ENCODE measurements around the gene MMP20. TPM values are rescaled to one million over a fixed set of nuclear protein-coding genes. Genes with fewer than 3 reads are reported as not detected.

The MMP20 gene
- polyA plus RNA-seq, 2 of the 4 experiments (the other 2 are of a cell fraction): not detected

GRCh38 chr11:102617466-102618008 lies 7.6 kb downstream of the MMP20 start:
- no peaks in the 10 kb centered on the region for H3K9me3 ChIP-seq
- DNase-seq (ENCODE audit: low read depth in 1 of 2, low spot score in 1 of 2) (no peak), FAIRE-seq (no peak), ATAC-seq (no peak)
- WGBS (ENCODE audit: missing lambda C conversion rate): 83% methylated on average over 1 of the region's 1 CpG
- no peak overlapping the region for H3K4me2 ChIP-seq
- TF ChIP-seq MAFK (IDR thresholded peaks at IDR 0.05; ENCODE audit: partially characterized antibody) (peak; percentile 30), ESRRA (IDR thresholded peaks at IDR 0.05; ENCODE audit: borderline replicate concordance, low read length) (no peak), RAD21 (conservative IDR thresholded peaks at IDR 0.05 in 1 of 2, IDR thresholded peaks at IDR 0.05 in 1 of 2) (no peak)
- TF ChIP-seq, protein P1, sequence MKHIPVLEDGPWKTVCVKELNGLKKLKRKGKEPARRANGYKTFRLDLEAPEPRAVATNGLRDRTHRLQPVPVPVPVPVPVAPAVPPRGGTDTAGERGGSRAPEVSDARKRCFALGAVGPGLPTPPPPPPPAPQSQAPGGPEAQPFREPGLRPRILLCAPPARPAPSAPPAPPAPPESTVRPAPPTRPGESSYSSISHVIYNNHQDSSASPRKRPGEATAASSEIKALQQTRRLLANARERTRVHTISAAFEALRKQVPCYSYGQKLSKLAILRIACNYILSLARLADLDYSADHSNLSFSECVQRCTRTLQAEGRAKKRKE (CRISPR knock-in tag; IDR thresholded peaks at IDR 0.05; ENCODE audit: low read depth): no peak
- peaks cover 36% of the 10 kb centered on the region for H3K4me1 ChIP-seq
- no peak overlapping the region for H3K27ac ChIP-seq
- ChIA-PET CTCF (interaction anchor here (0.8 to 2.2 kb wide), 2 partner anchors 49 to 242 kb away, joined by 4 to 8 read pairs; no protein-coding TSS in a partner anchor), POLR2A (no interaction called here)
- no peak overlapping the region for H3K4me3 ChIP-seq

DNA sequence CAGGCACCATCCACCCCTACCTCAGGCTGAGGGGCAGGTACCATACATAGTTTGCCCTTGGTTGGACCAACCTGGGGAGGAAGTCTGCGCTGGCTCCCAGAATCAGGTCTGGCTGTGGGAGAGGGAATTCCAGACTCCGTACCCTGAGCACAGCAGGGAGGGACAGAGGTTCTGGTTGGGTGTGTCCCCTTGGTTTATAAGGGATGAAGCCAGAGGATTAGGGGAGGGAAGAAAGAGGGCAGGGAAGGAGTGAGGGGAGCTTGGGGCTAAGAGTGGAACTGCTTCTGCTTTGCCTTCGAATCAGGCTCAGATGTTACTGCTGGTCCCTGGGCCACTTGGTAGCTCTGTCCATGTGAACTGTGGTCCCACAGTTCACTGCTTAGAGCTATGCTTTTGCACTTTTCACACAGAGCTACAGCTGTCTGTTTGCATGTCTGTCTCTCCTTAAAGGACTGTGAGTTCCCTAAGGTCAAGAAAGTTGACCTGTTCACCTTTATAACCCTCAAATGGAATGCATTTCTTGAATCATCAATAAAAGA lies 9.2 kb downstream of the MMP20 start:
- DNase-seq (ENCODE audit: low read depth in 1 of 2, low spot score in 1 of 2): no peak
- peak in 1 of 2 experiments; percentile 35; a peak in 2 of 6 replicates for ATAC-seq
- ChIA-PET CTCF (interaction anchor here (1.2 to 6.9 kb wide), 6 partner anchors 50 to 273 kb away, joined by 4 to 81 read pairs (median 44); no protein-coding TSS in a partner anchor), POLR2A (no interaction called here)
- Histone ChIP-seq H3K4me3 (no peak overlapping the region), H3K9me3 (no peaks in the 10 kb centered on the region), H3K4me1 (peaks cover 32% of the 10 kb centered on the region), H3K27ac (peak overlapping the region in 1 of 2 experiments; percentile 34; a peak in 2 of 6 replicates), H3K4me2 (0 out of 3 replicates have a peak overlapping the region, but pooled peaks have one; percentile 29)
- 94% methylated on average over 2 of the region's 3 CpGs for WGBS (ENCODE audit: missing lambda C conversion rate)
- TF ChIP-seq FOSL2 (IDR thresholded peaks at IDR 0.05): no peak
- no peak for TF ChIP-seq FOSL2 (CRISPR knock-in tag; IDR thresholded peaks at IDR 0.05)
- no peak for TF ChIP-seq ZFP36 (IDR thresholded peaks at IDR 0.05; ENCODE audit: borderline replicate concordance, partially characterized antibody)
- no peak for TF ChIP-seq CBX2 (IDR thresholded peaks at IDR 0.05; ENCODE audit: borderline replicate concordance, low read depth)
- no peak for TF ChIP-seq CHD2 (IDR thresholded peaks at IDR 0.05; ENCODE audit: low read length, partially characterized antibody)
- TF ChIP-seq FOXS1 (CRISPR knock-in tag; IDR thresholded peaks at IDR 0.05): no peak
- TF ChIP-seq JUN (IDR thresholded peaks at IDR 0.05): no peak
- no peak for TF ChIP-seq EHF (CRISPR knock-in tag; IDR thresholded peaks at IDR 0.05)
- TF ChIP-seq FOSB (CRISPR knock-in tag; IDR thresholded peaks at IDR 0.05): no peak
- TF ChIP-seq TP53 (CRISPR knock-in tag; IDR thresholded peaks at IDR 0.05): no peak
- no peak for TF ChIP-seq ZC3H11A (IDR thresholded peaks at IDR 0.05)
- no peak for TF ChIP-seq MAX (IDR thresholded peaks at IDR 0.05)
- no peak for TF ChIP-seq HMGXB4 (CRISPR knock-in tag; IDR thresholded peaks at IDR 0.05; ENCODE audit: borderline replicate concordance)
- TF ChIP-seq, protein P2, sequence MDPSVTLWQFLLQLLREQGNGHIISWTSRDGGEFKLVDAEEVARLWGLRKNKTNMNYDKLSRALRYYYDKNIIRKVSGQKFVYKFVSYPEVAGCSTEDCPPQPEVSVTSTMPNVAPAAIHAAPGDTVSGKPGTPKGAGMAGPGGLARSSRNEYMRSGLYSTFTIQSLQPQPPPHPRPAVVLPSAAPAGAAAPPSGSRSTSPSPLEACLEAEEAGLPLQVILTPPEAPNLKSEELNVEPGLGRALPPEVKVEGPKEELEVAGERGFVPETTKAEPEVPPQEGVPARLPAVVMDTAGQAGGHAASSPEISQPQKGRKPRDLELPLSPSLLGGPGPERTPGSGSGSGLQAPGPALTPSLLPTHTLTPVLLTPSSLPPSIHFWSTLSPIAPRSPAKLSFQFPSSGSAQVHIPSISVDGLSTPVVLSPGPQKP (IDR thresholded peaks at IDR 0.05; ENCODE audit: low read depth, low read length): no peak
- no peak for TF ChIP-seq RAD21 (conservative IDR thresholded peaks at IDR 0.05 in 1 of 2, IDR thresholded peaks at IDR 0.05 in 1 of 2)
- TF ChIP-seq USF2 (IDR thresholded peaks at IDR 0.05): no peak
- TF ChIP-seq CHD4 (IDR thresholded peaks at IDR 0.05; ENCODE audit: borderline replicate concordance): no peak
- TF ChIP-seq HOXA7 (CRISPR knock-in tag; IDR thresholded peaks at IDR 0.05): no peak
- no peak for TF ChIP-seq KDM5A (IDR thresholded peaks at IDR 0.05)
- TF ChIP-seq HOXB13 (CRISPR knock-in tag; IDR thresholded peaks at IDR 0.05; ENCODE audit: low read depth): no peak
- TF ChIP-seq RFX5 (IDR thresholded peaks at IDR 0.05): no peak
- no peak for FAIRE-seq

All from A549 (cell line).